ENCODE measurements around the gene EYS.
"Not testable (repeated sequence)": the region's sequence is repeated elsewhere in the genome, so short reads cannot be mapped to it uniquely, and the experiment has no call there.

The EYS gene

DNA sequence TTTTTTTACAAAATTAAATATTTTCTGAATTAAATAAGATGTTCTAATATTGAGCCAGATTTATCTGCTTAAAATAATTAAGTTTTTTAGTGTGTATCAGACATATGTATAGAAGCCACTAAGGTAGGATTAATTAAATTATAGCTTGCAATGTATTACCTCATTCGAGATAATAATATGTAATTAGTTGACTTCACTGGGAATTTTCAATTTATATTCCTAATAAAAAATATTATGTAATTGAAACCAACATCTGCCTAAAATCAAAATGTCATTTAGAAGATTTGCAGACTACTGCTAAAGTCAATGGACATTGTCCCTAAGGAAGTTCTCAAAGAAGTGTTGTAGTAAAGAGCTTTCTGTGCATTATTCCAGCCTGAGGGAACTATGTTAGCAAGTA lies 254.7 kb downstream of the EYS start:
- DNase-seq (ENCODE audit: low read depth in 2 of 2): no peak

DNA sequence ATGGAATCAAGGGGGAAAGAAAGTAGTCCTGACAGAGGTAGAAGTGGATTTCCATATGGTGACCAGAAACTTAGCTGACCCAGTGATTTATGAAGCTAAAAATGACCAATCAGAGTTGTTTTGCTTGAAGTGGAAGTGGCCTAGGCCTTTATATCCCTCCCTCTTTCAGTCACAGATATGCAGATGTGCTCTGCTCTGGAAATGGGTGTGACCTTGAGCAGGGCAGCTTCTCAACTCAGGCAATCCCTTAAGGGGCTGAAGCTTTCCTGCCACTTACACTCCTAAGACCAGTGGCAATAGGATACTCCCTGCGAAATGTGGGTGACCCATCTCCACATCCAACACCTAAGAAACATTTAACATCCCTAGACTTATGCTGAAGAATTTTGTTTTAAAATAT lies 256.6 kb downstream of the EYS start:
- DNase-seq (ENCODE audit: low read depth in 2 of 2): no peak

DNA sequence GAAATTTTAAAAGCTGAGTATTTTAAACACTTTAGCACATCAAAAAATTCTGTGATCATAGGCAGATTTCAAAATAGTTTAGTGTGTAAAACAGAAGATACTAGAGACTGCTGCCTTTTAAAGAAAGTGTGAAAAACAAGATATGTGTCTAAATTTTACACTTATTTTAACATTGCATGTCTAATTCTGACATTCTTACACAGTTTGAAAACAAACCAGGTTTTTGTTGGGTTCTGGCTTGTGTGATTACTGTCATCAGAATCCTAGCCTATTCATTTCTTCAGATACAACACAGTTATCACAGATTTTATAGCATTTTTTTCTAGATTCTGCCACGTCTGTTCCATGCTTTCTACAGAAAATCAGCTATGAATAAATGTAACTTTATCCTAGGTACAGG lies 257.1 kb downstream of the EYS start:
- no peak for DNase-seq (ENCODE audit: low read depth in 2 of 2)

DNA sequence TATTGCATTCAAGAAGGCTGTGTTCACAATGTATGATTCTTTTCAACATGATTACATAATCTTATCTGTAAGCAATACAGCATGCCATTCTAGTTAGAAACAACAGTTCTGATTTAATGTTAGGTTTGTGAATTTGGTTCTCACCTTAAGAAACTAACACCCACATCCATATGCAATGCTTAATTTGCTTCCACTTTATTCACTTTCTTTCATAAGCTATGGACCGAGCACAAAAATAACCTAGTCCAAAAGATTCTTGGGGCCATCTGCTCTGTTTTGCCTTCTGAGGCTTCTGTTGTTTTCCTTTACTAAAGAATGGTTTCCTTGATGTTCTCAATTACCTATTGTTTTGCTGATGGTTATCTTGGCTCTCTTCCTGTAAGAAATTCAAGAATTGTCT lies 258.2 kb downstream of the EYS start:
- no peak for DNase-seq (ENCODE audit: low read depth in 2 of 2)

DNA sequence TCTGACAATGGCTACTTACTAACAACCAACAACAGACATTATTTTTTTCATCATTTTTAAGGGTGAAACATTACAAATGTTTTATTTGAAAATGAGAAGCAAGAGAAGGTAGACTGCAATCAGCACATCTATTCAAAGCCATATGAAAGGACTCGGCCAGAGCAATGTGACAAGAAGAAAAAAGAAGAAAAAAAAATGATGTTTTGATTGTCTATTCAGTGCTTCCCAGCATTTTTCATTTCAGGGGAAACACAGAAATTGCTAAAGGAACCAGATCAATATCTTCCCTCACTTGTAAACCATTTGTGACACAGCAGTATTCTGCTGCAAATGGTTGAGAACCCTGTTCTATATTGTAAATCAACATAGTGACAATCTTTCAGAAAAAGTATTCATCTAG lies 270.7 kb downstream of the EYS start:
- DNase-seq (ENCODE audit: low read depth in 2 of 2): no peak

DNA sequence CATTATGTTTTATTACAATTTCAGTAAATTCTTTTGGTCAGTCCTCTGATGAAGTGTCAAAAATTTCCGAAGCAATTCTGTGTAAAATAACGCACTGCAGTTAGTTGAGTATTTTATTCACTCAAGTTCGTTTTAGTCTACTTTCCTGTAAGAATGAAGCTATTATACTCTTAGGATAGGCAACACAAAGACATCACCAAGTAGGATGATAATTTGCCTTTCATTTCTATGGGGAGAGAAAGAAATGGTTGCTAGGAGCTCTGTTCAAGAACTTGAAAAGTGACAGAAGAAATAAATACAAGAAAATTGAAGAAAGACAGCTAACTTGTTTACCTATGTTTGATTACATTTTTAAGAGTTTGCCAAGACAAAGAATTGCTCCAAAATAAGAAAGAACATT lies 290.4 kb downstream of the EYS start:
- DNase-seq (ENCODE audit: low read depth in 2 of 2): no peak

DNA sequence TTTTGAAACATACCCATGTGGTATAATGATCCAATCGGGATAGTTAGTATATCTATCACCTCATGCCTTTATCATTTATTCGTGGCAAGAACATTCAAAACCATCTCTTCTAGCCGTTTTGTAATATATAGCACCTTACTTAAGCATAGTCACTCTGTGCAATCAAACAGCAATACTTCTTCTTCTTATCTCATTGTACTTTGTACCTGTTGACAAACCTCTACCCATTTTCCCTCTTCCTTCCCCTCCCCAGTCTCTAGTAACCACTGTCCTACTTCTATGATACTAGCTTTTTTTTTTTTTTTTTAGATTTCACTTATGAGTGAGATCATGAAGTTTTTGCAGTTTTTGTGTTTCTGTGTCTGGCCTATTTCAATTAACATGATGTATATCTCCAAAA lies 296.7 kb downstream of the EYS start:
- DNase-seq (ENCODE audit: low read depth in 2 of 2): no peak

DNA sequence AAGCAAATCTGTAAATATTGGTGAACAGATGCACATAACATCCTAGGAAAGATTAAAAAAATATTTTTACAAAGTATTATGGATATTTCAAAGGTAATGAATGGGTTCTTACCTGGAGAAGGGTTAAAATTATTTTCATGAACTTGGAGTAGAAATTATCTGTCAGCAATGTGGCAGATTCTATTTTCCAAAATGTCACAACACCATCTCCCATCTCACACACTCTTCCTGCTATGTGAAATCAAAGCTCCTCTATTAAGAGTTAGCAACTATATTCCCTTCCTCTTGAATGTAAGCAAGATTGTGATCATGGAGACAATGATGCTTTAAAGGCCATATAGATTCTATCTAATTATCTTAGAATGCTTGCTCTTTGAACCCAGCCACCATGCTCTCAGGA lies 304.5 kb downstream of the EYS start:
- DNase-seq (ENCODE audit: low read depth in 2 of 2): no peak

DNA sequence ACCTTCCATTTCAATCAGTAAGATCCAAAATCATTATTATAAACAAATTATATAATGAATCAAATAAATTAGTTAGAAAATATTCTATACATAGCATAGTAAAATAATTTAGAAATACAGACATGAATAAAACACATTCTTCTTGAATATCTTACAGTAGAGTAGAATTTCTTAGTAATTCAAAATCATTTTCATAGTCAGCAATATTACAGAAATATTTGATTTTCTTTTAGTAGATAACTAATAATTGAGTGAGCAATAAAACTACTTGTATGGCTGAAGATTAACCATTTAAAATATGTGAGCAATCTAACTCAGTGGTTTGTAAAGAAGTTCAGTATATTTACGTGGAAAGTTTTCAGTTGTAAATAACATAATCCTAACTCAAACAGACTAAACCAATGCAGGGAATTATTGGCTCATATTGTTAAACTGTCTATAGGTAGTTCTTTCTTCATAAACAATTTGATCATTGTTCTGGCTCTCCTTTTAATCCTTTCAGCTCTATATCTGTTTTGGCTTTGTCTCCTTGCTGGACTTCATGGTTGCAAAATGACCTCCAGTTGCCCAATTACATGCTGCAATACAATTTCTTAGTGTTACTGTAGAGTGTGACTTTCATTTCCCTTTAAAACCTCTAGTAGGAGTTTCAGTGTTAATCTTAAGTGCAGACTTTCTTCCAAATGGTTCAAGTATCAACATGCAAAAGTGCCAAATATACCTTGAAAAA lies 307.5 kb downstream of the EYS start:
- no peak for DNase-seq (ENCODE audit: low read depth in 2 of 2)

DNA sequence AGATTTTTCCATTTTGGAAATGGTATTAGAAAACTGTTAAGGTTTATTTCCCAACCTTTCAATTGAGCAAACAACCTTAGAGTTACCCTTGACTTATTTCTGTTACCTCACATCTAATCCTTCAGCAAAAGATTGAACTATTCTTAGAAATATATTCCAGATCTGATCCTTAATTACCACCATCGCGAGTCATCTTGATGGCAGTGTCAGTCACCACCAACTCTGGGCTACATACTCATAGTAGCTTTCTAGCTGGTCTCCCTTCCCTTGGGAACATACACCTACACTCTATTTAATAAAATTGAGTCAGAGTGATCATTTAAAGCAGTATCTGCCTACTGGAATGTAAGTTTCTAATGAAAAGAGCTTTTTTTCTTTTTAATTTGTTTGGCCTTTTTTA lies 308.2 kb downstream of the EYS start:
- no peak for DNase-seq (ENCODE audit: low read depth in 2 of 2)

DNA sequence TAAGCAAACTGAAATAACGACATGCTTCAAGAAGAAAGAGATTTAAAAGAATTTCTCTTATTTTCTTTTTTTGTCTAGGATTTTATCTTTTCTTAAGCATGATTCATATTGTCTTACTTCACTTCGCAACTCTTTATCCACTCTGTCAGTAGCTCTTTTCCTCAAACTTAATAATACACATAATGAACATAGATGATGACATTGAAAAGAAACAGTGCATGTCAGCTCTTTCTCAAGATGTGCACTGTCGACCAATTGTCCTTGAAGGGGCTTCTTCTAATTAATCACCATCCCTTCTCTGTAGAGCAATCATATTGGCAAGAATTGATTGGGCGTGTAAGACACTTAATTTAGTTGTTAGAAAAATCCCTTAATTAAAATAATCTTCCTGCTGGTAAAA lies 356.5 kb downstream of the EYS start:
- DNase-seq (ENCODE audit: low read depth in 2 of 2): no peak

DNA sequence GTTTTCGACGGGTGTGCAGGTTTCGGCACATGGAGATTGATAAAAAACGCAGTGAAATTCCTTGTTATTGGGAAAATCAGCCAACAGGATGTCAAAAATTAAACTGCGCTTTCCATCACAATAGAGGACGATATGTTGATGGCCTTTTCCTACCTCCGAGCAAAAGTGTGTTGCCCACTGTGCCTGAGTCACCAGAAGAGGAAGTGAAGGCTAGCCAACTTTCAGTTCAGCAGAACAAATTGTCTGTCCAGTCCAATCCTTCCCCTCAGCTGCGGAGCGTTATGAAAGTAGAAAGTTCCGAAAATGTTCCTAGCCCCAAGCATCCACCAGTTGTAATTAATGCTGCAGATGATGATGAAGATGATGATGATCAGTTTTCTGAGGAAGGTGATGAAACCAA lies 404.4 kb downstream of the EYS start:
- DNase-seq (ENCODE audit: low read depth in 2 of 2): not testable (repeated sequence)

DNA sequence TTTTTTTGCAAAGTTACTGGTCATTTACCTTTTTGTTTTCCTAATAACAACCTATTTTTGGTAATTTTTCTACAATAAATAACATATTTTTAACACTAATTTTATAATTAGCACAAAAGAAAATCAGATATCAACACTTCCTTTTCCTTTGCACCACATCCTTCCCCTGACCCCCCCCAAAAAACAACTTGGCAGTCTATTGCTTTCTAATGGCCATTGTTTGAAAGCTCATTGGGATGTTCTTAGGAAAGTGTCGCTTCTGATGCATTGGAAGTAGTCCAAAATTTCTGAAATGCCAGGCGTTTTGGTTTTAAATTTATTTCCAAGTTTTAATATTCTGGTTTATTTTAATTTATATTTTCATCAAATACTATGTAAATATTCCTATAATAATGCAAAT lies 407.8 kb downstream of the EYS start:
- DNase-seq (ENCODE audit: low read depth in 2 of 2): no peak

DNA sequence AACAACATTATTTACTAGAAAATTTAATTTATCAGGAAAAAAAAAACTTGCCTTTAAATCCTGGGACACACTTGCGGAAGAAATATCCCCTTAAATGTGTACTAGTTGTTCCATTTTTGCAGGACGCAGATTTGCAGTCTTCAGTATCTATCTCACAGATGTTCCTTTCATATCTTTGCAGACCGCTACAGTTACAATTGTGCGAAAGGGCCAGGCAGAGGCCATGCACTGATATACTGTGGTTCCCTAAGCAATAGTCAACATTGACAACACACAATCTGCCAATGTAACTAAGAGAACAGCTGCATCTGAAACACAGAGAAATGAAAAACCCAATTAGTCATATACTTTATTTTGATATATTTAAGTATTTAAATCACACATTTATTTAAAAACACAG lies 411.2 kb downstream of the EYS start:
- DNase-seq (ENCODE audit: low read depth in 2 of 2): no peak

DNA sequence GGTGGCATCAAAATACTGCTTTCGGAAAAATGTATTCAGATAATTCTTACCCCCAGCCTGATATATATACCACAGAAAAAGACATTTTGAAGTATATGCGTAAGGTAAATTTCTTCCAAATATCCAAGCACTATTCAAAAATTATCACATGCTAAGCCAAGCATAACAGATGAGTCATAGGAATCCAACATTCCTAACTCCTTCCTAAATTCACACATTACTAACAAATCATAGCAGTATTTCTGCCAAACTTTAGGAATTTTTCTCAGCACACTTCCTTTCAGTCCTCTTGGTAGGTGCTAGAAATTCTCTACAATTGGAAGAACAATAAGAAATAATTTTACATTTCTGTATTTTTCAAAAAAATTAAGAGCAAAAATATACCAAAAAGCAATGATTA lies 417.5 kb downstream of the EYS start:
- DNase-seq (ENCODE audit: low read depth in 2 of 2): no peak

DNA sequence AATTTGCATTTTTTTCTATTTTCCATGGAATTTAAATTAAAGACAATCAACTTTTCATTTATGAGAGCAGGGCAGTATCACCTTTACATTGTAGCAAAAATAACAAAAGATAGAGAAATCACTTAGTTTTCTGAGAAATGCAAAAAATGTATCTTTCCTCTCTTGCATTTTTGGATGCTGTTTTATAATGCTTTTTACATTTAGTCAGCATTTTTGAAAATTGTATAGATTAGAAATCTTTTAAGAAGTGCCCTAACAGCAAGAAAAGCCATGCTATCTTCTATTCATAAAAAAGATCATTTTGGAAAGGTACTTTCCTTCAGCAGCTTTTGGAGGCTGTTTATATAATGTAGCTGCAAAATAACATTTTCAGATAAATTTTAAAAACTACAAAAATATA lies 421.8 kb downstream of the EYS start:
- no peak for DNase-seq (ENCODE audit: low read depth in 2 of 2)

DNA sequence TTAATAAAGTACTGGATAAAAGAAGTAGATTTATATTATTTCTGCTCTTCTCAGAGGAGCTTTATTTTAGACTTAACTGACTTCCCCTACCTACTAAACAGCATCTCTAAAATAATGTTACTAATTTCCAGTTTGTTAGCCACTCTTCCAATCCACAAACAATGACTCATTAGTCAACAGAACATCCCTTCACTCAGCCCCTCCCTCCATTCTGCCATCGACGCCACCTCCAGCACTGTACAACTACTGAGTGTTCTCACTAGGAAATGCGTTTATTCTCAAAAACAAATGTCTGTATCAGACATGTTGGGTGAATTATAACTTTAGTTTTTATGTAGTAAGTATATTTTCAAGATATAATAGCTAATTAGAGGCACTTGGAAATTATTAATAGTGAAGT lies 427.0 kb downstream of the EYS start:
- no peak for DNase-seq (ENCODE audit: low read depth in 2 of 2)

DNA sequence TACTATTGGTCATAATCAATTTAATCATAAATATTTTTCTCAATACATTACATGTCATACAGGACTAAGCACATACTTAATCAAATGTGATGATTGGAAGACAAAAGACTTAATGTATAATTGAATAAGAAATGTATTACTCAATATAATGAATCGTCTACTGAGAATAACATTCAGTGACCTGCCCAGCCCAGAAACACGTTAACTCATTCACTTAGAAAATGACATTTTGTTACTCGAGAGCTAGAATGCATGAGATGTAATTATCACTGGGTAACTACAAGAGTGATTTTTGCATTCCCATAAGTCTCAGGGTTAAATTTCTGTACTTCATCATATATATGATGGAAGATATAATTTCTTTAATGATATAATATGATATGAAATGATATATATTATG lies 444.8 kb downstream of the EYS start:
- DNase-seq (ENCODE audit: low read depth in 2 of 2): no peak

DNA sequence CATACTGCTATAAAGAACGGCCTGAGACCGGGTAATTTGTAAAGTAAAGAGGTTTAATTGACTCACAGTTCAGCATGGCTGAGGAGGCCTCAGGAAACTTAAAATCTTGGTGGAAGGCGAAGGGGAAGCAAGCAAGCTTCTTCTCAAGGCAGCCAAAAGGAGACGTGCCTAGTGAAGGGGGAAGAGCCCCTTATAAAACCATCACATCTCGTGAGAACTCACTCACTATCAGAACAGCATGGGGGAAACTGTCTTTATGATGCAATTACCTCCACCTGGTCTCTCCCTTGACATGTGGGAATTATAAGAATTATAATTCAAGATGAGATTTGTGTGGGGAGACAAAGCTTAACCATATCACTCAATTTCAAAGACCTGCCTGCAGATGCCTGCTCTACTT lies 447.0 kb downstream of the EYS start:
- DNase-seq (ENCODE audit: low read depth in 2 of 2): no peak

DNA sequence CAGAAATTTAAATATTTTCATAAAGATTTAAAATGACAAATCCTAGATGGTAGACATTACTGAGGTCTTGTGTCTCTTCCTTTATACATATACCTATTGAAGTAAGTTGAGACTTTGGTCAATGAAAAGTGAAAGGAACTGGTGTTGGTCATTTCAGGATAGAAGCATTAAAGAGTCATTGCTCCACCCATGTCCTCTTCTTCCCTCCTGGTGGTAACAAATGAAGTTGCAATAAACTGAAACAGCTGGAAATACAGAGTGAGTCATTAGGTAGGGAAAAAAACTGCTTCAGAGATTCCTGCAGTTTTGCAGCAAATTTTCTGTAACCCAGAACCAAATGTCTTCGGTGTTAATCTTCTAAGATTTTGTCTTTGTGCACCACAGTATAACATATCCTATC lies 448.0 kb downstream of the EYS start:
- DNase-seq (ENCODE audit: low read depth in 2 of 2): no peak

DNA sequence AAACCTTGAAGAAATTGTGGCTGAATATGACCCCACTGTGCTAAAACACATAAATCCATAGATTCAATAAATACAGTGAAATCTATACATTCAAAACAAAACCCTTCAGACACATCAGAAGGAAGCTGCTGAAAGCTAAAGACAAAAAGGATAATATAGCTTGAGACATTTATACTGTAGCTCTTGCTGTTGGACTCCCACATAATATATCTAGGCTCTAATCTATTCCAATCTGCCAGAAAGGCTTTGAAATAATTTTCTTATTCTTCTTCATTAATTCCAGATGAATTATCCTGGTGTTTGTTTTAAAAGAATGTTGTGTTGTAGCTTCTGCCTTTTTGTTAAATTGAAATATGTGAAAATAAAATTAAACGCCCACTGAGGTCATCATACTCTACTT lies 454.0 kb downstream of the EYS start:
- DNase-seq (ENCODE audit: low read depth in 2 of 2): no peak

DNA sequence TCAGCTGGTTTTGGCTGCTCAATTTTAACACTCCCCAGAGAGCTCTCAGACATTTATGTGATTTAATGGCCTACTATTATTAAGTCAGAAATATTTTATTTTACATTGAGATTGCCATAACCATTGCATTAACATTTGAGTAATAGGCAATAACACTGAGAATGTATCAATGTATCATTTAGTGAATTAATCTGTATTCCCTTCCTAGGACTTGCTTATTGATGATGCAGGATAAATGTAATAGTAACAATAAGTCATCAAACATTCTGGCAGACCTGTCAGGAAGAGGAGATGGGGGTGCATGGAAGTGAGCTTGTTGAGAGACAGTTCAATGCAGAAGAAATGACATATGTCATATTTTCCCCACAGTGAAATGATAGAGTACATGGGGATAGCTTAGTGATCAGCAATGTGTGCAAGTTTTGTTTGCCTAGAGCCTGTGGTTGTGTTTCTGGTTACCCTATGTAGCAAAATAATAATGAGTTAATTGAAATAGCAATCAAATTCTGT lies 458.9 kb downstream of the EYS start:
- no peak for DNase-seq (ENCODE audit: low read depth in 2 of 2)

DNA sequence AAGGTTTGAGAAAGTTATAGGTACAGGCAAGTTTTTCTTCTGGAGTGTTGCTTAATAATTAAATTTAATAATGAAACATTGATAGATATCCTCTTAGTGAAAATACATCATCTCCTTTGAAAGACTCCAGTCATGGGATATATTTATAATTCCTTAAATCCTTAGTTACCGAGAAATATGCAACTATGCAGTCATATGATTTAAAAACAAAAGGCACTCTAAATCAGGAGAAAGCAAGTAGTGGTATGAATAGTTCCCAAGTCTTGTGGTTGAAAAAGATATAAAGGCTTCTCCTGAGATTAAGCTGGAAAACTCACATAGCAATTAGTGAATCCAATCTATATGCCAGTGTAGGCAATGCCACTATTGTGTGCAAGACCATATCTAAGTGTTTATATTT lies 475.4 kb downstream of the EYS start:
- no peak for DNase-seq (ENCODE audit: low read depth in 2 of 2)

DNA sequence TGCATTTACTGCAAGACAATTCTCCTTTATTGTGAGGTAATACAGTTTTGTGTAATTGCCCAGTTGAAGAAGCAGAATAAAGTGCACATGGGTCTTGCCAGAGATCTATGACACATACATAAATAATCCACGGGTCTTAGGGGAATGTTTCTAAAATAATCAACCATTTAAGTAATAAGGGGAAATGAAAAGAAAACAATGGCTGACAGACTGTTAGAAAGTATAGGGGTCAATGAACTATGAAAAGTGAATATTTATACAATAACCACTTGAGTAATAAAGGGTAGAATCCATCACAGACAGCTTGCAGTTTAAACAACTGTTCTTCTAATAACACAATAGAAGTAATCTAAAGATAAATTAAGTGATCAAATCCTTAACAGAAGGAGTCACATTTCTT lies 477.2 kb downstream of the EYS start:
- DNase-seq (ENCODE audit: low read depth in 2 of 2): no peak

Data from stimulated activated CD8-positive, alpha-beta memory T cell treated with anti-CD3 and anti-CD28 coated beads, Interleukin-2, amount 100 ng/mL, for 48 hours (primary cell).